ENCODE measurements around the gene RAMP1.

Gene RAMP1

GRCh38 chr2:237878321-237879057, 19.1 kb downstream of the RAMP1 start:
- DNase-seq, result no peak

DNA sequence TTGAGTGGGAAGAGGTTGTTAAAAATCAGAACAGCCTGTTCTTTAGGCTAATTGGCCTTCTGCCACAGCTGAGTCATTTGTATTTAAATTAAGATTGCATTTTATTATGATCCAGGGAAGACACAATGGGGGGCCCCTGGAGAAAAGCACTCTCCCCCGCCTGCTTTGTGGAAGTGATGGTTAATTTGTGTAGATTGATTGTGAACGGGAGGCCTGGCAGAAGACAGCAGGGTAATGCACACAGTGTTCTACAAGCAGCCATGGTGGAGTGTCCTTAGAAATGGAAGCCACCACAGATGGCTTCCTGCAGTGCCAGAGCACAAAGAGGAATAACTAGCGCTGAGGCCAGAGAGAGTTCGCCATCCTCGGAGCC, 19.6 kb downstream of the RAMP1 start:
- no peak for DNase-seq

- DNase-seq, result no peak
These were observed 20.7 kb downstream of the RAMP1 start for GRCh38 chr2:237879991-237880560.

GRCh38 chr2:237882510-237883481, 23.4 kb downstream of the RAMP1 start:
- no peak for DNase-seq

DNA sequence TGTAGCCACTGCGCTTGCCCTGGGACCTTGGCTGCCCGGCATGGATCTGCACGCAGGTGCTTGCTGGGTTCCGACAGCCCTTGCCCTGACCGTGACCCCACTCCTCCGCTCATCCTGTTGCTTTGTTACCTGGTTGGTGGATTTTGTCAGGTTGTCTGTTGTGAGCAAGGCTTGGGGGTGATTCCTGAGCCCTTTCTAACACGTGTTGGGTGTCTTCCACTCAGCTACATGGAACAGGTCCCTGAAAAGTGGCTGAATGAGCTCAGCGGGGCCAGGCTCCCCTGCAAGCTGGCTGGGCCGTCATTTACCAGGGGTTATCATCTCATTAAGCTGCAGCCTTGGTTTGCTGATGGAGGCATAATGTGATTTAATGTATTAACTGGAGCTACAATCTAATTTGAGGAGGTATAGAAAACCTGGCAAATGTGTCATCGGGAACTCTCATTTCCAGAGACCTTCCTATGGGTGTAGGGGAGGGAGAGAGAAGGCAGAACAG, 24.6 kb downstream of the RAMP1 start:
- DNase-seq, result no peak

GRCh38 chr2:237884681-237885080, 25.3 kb downstream of the RAMP1 start:
- no peak for DNase-seq

DNA sequence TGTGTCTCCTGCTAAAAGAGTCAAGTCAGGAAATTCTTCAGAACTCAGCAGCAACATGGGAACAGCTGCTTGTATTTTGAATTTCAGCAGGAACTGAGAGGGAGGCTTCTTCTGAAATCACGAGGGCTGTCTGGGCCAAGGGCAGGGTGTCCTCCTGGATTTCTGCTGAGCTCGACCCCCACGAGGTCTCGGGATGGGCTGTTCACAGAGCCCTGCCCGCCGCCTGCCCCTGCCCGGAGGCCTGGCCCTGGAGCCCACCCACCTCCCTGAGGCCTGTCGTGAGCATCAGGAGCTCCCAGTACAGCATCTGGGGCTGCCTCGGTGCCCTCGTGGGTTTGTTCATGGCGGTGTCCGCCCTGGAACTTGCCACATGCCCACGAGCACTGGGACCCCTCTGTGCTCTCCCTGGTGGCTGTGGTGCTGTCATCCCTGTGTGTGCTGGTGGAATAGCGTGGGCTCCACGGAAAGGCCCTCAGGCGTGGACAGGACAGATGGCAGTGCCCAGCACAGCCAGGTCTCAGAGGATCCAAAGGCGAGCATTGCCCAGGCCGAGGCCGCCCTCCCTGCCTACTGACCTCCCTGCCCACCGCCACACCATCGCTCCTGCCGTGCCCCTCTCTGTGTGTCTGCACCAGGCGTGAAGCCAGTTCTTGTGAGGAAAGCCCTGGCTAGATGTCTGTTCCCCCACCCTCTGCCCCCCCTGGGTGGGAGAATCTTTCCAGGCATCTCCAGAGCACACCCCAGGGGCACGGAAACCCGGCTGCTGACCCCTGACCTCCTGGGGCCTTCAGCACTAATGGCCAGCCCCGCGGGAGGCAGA, 25.9 kb downstream of the RAMP1 start:
- DNase-seq, result no peak

GRCh38 chr2:237885931-237886684, 26.7 kb downstream of the RAMP1 start:
- no peak for DNase-seq

DNA sequence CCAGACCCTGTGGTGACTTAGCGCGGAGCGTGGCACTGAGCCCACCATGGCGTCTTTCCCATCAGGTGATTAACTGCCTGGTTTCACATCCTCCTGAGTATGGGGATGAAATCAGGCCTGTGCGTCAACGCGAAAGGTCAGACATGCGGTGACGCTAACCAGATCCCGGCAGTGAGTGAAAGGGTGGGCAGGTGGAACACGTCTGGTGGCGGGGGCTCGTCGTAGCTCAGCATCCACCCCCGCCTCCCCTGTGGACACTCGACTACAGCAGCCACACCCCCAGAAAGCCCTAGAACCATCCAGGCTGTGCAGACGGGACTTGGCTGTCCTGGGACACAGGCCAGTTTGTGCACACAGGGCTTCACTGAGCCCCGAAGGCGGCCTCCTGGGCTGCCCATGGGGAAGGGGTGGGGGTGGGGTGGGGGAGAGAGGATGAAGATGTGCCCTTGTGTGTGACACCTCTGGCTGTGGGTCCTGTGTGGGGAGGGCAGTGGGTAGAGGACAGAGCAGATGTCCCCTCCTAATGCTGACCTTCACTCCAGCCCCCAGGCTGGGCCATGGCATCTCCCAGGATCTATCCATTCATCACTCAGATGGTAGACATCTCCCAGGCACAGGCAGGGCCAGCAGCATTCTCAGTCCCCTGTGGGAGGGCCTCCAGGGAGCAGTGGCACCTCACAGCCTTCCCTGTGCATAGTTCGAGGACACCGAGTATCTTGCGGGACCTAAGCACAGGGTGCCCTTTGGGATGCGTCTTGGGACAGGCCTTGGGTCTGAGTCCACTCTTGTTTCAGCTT, 27.5 kb downstream of the RAMP1 start:
- no peak for DNase-seq

DNA sequence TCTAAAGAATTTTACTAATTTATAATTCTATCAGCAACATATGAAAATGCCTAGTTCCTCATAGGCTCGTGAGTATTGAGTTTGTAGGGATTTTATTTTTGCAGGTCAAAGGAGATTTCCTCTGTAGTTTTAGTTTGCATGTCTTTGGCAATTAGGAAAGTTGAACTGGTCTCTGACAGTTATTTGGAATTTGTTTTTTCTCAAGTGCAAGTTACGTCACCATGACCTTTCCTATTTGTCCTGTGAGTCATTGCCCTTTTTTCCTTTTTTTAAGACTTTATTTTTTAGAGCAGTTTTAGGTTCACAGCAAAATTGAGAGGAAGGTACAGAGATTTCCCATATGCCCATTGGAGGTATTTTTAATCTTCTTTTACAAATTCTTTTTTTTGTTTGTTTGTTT, 29.0 kb downstream of the RAMP1 start:
- no peak for DNase-seq

GRCh38 chr2:237889016-237889415, 29.6 kb downstream of the RAMP1 start:
- no peak for DNase-seq

GRCh38 chr2:237889811-237890210, 30.4 kb downstream of the RAMP1 start:
- DNase-seq, result no peak

- DNase-seq, result no peak
These were observed 33.1 kb downstream of the RAMP1 start for GRCh38 chr2:237892478-237892877.

DNA sequence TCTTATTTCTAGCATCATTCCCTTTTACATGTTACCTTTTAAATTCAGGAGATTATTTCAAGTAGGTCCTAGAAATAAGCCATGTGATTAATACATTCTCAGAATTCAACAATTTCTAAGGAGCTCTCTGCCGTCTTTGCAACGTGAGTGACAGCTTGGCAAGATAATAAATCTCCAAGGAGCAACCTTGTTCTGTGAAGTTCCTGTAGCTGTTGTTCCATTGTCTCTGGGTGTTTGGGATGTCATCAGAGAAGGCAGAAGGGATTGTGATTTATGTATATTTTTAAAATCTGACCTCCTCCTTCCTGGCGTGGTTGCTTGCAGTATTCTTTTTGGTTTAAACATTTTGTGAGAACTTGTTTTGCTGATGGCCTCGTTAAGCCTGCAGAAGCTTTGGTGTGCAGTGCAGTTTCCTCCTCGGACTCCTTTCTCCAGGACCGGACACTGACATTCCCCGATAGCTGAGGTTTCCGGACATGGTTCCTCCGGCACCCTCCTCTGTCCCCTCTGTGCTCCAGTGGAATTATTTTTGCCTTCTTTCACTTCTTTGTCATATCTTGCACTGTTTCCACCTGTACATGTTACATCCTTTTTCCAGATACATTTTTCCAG, 33.7 kb downstream of the RAMP1 start:
- no peak for DNase-seq

DNA sequence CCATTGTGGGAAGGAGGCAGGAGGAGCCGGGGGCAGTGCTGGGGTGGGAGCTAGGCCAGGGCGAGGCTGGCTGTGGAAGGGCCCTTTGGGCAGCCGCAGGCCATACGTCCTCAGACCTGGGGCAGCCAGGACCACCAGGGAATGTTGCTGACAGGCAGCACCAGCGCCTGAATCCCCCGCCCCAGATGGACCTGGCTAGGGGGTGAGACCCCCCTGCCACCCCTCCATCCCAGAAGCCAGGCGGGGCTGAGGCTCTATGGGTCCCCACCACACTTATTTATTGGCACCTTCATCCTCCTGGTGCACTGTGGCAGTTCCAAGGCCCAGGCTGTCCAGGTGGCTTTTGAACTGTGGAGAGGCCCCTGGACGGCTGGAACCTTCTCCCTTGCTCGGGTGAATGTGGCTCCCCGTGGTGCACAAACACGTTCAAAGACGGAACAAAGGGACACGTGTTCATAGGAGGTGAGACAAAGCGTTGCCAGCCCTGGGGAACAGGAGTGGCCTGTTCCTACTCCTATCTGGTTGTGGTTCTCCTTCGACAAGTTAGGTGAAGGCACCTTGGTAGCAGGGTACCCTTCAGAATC, 35.1 kb downstream of the RAMP1 start:
- DNase-seq, result no peak

DNA sequence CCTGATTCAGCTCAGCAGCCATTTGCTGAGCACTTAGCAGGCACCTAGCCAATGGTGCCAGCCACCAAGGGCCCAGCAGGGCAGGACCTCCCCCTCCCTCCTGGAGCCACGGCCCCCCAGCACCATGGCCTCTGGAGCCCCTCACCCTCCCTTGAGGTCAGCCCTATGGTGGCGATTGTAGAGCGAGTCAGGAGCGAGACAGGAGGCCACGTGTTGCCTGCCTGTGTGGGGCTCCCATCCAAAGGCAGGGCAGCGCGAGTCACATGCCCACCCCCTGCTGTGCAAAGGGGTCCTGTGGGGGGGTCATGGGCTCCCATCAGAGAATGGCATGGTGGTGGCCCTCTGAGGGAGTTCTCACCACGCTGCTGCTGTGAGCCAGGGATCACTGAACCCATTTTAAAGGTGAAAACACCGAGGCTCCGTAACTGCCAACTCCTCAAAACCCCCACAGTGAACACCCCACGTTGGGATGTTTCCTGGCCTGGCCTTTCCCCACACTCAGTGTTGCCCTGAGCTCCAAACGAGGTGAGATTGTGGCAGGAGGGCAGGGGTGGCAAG, 35.6 kb downstream of the RAMP1 start:
- no peak for DNase-seq

- DNase-seq, result no peak
These were observed 36.4 kb downstream of the RAMP1 start for GRCh38 chr2:237895544-237896506.

DNA sequence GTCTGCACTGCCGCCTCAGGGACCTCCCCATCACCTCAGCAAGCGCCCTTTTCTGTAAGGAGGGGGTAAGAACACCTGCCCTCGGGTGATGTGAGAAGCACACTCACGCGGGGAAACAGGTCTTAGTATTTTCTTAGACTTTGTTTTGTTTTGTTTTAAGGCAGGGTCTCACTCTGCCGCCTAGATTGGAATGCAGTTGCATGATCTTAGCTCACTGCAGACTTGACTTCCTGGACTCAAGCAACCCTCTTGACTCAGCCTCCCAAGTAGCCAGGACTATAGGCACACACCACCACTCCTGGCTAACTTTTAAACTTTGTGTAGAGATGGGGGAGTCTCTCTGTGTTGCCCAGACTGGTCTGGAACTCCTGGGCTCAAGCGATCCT, 37.1 kb downstream of the RAMP1 start:
- DNase-seq, result no peak

DNA sequence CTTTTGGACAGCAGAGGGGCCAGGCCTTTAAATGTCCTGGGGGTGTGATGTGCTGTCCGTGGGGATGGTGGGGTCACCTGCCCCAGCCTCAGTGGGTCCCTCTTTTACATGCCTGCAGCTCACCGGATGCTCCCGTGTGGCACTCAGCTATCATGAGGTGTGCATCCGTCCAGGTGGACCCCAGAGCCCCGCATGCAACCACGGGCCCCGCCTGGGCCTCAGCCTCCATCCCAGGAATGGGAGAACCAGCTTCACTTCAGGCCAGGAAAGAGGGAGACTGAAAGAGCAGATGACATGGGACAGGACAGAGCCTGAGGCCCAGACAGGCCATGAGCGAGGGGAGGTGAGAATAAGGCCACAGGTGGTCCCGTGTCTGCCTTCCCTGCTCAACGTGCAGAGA, 37.5 kb downstream of the RAMP1 start:
- no peak for DNase-seq
